ENCODE data around the gene ZFP36L1. TPM values are rescaled to one million over a fixed set of nuclear protein-coding genes. Genes with fewer than 3 reads are reported as not detected.

ZFP36L1 gene
- total and polyA plus RNA-seq, 10 of the 15 experiments (the other 5 are each of a cell fraction or from before 2014, with no cell fraction given) = 22.0 to 184 (median 66.1) TPM

- peak; percentile 92 for TF ChIP-seq CREM (IDR thresholded peaks at IDR 0.05; ENCODE audit: low read depth)
- no peak for TF ChIP-seq JUNB (IDR thresholded peaks at IDR 0.05)
- no peak for TF ChIP-seq EZH2 (IDR thresholded peaks at IDR 0.05; ENCODE audit: borderline replicate concordance, control insufficient read depth, low read depth, low read length)
- peak; percentile 79 for TF ChIP-seq RELB (IDR thresholded peaks at IDR 0.05; ENCODE audit: low read depth)
- TF ChIP-seq CBX3 (IDR thresholded peaks at IDR 0.05; ENCODE audit: borderline replicate concordance, low read depth) = no peak
- no peak for TF ChIP-seq HCFC1 (IDR thresholded peaks at IDR 0.05; ENCODE audit: low read length)
- peak; percentile 83 for TF ChIP-seq EED (IDR thresholded peaks at IDR 0.05; ENCODE audit: low read depth)
- TF ChIP-seq E2F4 (IDR thresholded peaks at IDR 0.05; ENCODE audit: low read depth, low read length) = no peak
- no peak for TF ChIP-seq ZNF622 (IDR thresholded peaks at IDR 0.05)
- no peak for TF ChIP-seq SMAD1 (IDR thresholded peaks at IDR 0.05; ENCODE audit: low read depth, partially characterized antibody)
- no peak for TF ChIP-seq ATF3 (IDR thresholded peaks at IDR 0.05; ENCODE audit: borderline replicate concordance, extremely low read depth, low read depth, low read length)
- TF ChIP-seq ZNF24 (IDR thresholded peaks at IDR 0.05) = no peak
- TF ChIP-seq SREBF1 (IDR thresholded peaks at IDR 0.05; ENCODE audit: low read length) = no peak
- no peak for TF ChIP-seq NRF1 (conservative IDR thresholded peaks at IDR 0.05; ENCODE audit: low read depth, low read length)
- no peak for TF ChIP-seq ZNF217 (IDR thresholded peaks at IDR 0.05)
- no peak for TF ChIP-seq SREBF2 (IDR thresholded peaks at IDR 0.05; ENCODE audit: low read length)
- TF ChIP-seq MAX (IDR thresholded peaks at IDR 0.05; ENCODE audit: low read depth, low read length) = no peak; the same call in 1 of the 2 replicates
- no peak for TF ChIP-seq ESRRA (IDR thresholded peaks at IDR 0.05; ENCODE audit: low read length)
- no peak for TF ChIP-seq RFX5 (IDR thresholded peaks at IDR 0.05; ENCODE audit: low read depth, low read length)
- 0 out of 2 replicates have a peak, but pooled peaks have one; percentile 4 for TF ChIP-seq NKRF (conservative IDR thresholded peaks at IDR 0.05)
- TF ChIP-seq ZNF207 (IDR thresholded peaks at IDR 0.05; ENCODE audit: borderline replicate concordance) = no peak
- TF ChIP-seq LARP7 (IDR thresholded peaks at IDR 0.05) = no peak
- no peak for TF ChIP-seq HDAC2 (IDR thresholded peaks at IDR 0.05)
- no peak for TF ChIP-seq USF1 (IDR thresholded peaks at IDR 0.05; ENCODE audit: borderline replicate concordance, extremely low read length, insufficient read depth, low read depth, low read length)
- no peak; the same call in 1 of the 2 replicates for TF ChIP-seq ASH2L (IDR thresholded peaks at IDR 0.05; ENCODE audit: borderline replicate concordance, low read depth)
These were observed at the start of gene ZFP36L1 (continued) for GRCh38 chr14:68792979-68793733.

All from GM12878 (cell line).